ENCODE results near the gene ADSL. TPM values are rescaled to one million over a fixed set of nuclear protein-coding genes. Genes with fewer than 3 reads are reported as not detected.

The ADSL gene
- total and polyA plus RNA-seq, 4 donors: 19.4 to 54.5 (median 39.8) TPM

DNA sequence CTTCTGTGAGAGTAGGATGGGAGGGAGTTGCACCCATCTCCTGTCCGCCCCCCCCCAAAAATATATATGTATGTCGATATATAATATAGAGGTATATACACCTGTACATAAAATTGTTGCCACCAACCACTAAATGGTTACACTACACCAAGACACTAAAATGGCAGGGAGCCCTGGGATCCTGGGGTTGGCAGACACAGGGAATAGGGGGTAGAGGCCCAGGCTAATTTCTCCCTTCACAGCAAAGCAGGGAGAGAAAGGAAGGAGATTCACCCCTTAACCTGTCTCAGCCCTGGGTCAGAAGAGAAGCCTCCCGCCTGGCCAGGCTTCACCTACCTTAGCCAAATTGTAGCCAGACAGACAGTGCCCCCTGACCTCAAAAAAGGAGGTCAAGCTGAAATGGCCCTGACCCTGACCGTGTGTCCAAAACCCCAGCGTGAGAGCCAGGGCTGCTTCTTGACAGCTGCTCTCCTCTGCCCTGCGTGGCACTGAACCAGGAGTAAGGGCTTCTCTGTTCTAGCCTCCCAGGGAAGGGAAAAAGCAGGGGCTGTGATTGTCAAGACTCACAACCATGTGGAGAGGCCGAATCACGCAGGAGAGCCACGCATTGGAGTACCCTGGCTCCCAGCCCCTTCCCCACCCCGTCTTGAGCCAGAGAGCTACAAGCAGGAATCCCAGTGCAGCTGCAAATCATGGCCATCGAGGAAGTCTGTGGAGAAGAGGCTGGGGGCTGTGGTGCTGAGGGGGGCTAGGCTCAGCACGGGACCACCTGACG is 64.6 kb downstream of the ADSL start:
- DNase-seq (ENCODE audit: low spot score): no peak
- Histone ChIP-seq H3K9me3 (ENCODE audit: control insufficient read depth in 4 of 4, low read length in 3 of 4) (no peaks in the 10 kb centered on the region), H3K9ac (ENCODE audit: low read depth in 1 of 2, low read length in 2 of 2) (no peak overlapping the region), H3K4me1 (ENCODE audit: control insufficient read depth in 4 of 4, insufficient read depth in 4 of 4, low read length in 3 of 4) (peaks cover 0 to 23% (median 17%) of the 10 kb centered on the region in 4 donors), H3K36me3 (ENCODE audit: control insufficient read depth in 4 of 4, insufficient read depth in 3 of 4, low read depth in 1 of 4, low read length in 3 of 4) (peaks cover 11 to 43% (median 18%) of the 10 kb centered on the region in 4 donors), H3K4me3 (ENCODE audit: low read depth in 1 of 3, low read length in 3 of 3) (no peak overlapping the region), H3K27ac (ENCODE audit: low read depth in 1 of 2, low read length in 2 of 2) (no peak overlapping the region), H3K27me3 (ENCODE audit: control insufficient read depth in 4 of 4, insufficient read depth in 4 of 4, low read length in 3 of 4) (no peaks in the 10 kb centered on the region)
- WGBS: 73% methylated on average over 13 of the region's 13 CpGs
- TF ChIP-seq NR2F2 (IDR thresholded peaks at IDR 0.05) (peak; percentile 56), FOXA1 (IDR thresholded peaks at IDR 0.05) (no peak), RXRA (IDR thresholded peaks at IDR 0.05) (peak; percentile 63 to 84), HNF4A (conservative IDR thresholded peaks at IDR 0.05) (peak; percentile 17 to 44)

DNA sequence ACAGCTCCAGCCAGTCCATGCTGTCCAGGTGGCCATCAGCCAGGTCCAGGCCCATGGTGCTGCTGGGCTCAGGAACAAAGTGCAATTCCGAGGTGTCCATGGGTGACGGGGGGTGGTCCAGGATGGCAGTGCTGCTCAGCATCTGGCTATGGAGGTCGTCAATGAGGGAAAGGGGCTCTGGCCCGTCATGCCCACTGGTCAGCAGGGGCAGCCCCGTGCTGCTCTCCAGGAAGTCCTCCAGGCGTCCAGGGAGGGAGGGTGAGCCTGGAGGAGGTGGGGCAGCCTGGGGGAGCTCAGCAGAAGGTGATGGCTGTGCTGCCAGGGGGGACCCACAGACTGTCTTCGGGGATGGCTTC is 65.2 kb downstream of the ADSL start:
- Histone ChIP-seq H3K4me1 (ENCODE audit: control insufficient read depth in 4 of 4, insufficient read depth in 4 of 4, low read length in 3 of 4) (peaks cover 0 to 23% (median 17%) of the 10 kb centered on the region in 4 donors), H3K36me3 (ENCODE audit: control insufficient read depth in 4 of 4, insufficient read depth in 3 of 4, low read depth in 1 of 4, low read length in 3 of 4) (peaks cover 9 to 41% (median 16%) of the 10 kb centered on the region in 4 donors)
- no peak for DNase-seq (ENCODE audit: low spot score)

More for the DNA sequence above, 65.2 kb downstream of the ADSL start:
- TF ChIP-seq GABPA (IDR thresholded peaks at IDR 0.05 in 1 of 2, conservative IDR thresholded peaks at IDR 0.05 in 1 of 2) (no peak), HNF4G (IDR thresholded peaks at IDR 0.05) (no peak), YY1 (IDR thresholded peaks at IDR 0.05) (no peak), FOXA1 (IDR thresholded peaks at IDR 0.05) (no peak), RAD21 (IDR thresholded peaks at IDR 0.05) (no peak), RXRA (IDR thresholded peaks at IDR 0.05) (no peak), JUND (IDR thresholded peaks at IDR 0.05) (no peak), NR2F2 (IDR thresholded peaks at IDR 0.05) (no peak), HNF4A (conservative IDR thresholded peaks at IDR 0.05) (no peak), SP1 (IDR thresholded peaks at IDR 0.05) (no peak), EGR1 (IDR thresholded peaks at IDR 0.05; ENCODE audit: low read depth in 2 of 2) (no peak), FOXA2 (IDR thresholded peaks at IDR 0.05) (no peak)
- TF ChIP-seq, protein P1, sequence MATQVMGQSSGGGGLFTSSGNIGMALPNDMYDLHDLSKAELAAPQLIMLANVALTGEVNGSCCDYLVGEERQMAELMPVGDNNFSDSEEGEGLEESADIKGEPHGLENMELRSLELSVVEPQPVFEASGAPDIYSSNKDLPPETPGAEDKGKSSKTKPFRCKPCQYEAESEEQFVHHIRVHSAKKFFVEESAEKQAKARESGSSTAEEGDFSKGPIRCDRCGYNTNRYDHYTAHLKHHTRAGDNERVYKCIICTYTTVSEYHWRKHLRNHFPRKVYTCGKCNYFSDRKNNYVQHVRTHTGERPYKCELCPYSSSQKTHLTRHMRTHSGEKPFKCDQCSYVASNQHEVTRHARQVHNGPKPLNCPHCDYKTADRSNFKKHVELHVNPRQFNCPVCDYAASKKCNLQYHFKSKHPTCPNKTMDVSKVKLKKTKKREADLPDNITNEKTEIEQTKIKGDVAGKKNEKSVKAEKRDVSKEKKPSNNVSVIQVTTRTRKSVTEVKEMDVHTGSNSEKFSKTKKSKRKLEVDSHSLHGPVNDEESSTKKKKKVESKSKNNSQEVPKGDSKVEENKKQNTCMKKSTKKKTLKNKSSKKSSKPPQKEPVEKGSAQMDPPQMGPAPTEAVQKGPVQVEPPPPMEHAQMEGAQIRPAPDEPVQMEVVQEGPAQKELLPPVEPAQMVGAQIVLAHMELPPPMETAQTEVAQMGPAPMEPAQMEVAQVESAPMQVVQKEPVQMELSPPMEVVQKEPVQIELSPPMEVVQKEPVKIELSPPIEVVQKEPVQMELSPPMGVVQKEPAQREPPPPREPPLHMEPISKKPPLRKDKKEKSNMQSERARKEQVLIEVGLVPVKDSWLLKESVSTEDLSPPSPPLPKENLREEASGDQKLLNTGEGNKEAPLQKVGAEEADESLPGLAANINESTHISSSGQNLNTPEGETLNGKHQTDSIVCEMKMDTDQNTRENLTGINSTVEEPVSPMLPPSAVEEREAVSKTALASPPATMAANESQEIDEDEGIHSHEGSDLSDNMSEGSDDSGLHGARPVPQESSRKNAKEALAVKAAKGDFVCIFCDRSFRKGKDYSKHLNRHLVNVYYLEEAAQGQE (IDR thresholded peaks at IDR 0.05): no peak
- TF ChIP-seq, protein P2, sequence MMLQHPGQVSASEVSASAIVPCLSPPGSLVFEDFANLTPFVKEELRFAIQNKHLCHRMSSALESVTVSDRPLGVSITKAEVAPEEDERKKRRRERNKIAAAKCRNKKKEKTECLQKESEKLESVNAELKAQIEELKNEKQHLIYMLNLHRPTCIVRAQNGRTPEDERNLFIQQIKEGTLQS (IDR thresholded peaks at IDR 0.05): no peak
- TF ChIP-seq, protein P3, sequence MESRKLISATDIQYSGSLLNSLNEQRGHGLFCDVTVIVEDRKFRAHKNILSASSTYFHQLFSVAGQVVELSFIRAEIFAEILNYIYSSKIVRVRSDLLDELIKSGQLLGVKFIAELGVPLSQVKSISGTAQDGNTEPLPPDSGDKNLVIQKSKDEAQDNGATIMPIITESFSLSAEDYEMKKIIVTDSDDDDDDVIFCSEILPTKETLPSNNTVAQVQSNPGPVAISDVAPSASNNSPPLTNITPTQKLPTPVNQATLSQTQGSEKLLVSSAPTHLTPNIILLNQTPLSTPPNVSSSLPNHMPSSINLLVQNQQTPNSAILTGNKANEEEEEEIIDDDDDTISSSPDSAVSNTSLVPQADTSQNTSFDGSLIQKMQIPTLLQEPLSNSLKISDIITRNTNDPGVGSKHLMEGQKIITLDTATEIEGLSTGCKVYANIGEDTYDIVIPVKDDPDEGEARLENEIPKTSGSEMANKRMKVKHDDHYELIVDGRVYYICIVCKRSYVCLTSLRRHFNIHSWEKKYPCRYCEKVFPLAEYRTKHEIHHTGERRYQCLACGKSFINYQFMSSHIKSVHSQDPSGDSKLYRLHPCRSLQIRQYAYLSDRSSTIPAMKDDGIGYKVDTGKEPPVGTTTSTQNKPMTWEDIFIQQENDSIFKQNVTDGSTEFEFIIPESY (IDR thresholded peaks at IDR 0.05): no peak
- TF ChIP-seq, protein P4, sequence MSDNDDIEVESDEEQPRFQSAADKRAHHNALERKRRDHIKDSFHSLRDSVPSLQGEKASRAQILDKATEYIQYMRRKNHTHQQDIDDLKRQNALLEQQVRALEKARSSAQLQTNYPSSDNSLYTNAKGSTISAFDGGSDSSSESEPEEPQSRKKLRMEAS (IDR thresholded peaks at IDR 0.05): no peak
- TF ChIP-seq, protein P5, sequence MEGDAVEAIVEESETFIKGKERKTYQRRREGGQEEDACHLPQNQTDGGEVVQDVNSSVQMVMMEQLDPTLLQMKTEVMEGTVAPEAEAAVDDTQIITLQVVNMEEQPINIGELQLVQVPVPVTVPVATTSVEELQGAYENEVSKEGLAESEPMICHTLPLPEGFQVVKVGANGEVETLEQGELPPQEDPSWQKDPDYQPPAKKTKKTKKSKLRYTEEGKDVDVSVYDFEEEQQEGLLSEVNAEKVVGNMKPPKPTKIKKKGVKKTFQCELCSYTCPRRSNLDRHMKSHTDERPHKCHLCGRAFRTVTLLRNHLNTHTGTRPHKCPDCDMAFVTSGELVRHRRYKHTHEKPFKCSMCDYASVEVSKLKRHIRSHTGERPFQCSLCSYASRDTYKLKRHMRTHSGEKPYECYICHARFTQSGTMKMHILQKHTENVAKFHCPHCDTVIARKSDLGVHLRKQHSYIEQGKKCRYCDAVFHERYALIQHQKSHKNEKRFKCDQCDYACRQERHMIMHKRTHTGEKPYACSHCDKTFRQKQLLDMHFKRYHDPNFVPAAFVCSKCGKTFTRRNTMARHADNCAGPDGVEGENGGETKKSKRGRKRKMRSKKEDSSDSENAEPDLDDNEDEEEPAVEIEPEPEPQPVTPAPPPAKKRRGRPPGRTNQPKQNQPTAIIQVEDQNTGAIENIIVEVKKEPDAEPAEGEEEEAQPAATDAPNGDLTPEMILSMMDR (IDR thresholded peaks at IDR 0.05; ENCODE audit: low read depth, low read length, missing input control): no peak
- H3K9me3 ChIP-seq (ENCODE audit: control insufficient read depth in 4 of 4, low read length in 3 of 4): no peaks in the 10 kb centered on the region
- H3K9ac ChIP-seq (ENCODE audit: low read depth in 1 of 2, low read length in 2 of 2): no peak overlapping the region
- H3K27me3 ChIP-seq (ENCODE audit: control insufficient read depth in 4 of 4, insufficient read depth in 4 of 4, low read length in 3 of 4): no peaks in the 10 kb centered on the region
- H3K27ac ChIP-seq (ENCODE audit: low read depth in 1 of 2, low read length in 2 of 2): no peak overlapping the region
- WGBS: 91% methylated on average over 7 of the region's 7 CpGs
- no peak overlapping the region for H3K4me3 ChIP-seq (ENCODE audit: low read depth in 1 of 3, low read length in 3 of 3)

All from liver (tissue), 9 donors.